HEK293T (cell line): Measurements from ENCODE around the gene PDGFA.

Experiments
- BHLHE40 ChIP-seq: fragments of 450-650 bp; IDR thresholded peaks from 2 replicates; pipeline ENCODE4 v1.6.1; 2016; ENCODE audit warnings: mild to moderate bottlenecking, moderate library complexity, borderline replicate concordance
- CTBP1 ChIP-seq: fragments of 450-650 bp; IDR thresholded peaks from 2 replicates; pipeline ENCODE4 v1.6.1; 2016; ENCODE audit warnings: borderline replicate concordance
- FOXA1 ChIP-seq: fragments of 450-650 bp; IDR thresholded peaks from 2 replicates; pipeline ENCODE4 v1.6.1; 2016; ENCODE audit warnings: mild to moderate bottlenecking
- FOXK2 ChIP-seq: fragments of 450-650 bp; IDR thresholded peaks from 2 replicates; pipeline ENCODE4 v1.6.1; 2016; ENCODE audit warnings: mild to moderate bottlenecking
- FOXM1 ChIP-seq: fragments of 450-650 bp; IDR thresholded peaks from 2 replicates; pipeline ENCODE4 v1.6.1; 2017; ENCODE audit warnings: mild to moderate bottlenecking, borderline replicate concordance
- NFRKB ChIP-seq: fragments of 450-650 bp; IDR thresholded peaks from 2 replicates; pipeline ENCODE4 v1.6.1; 2016; ENCODE audit warnings: mild to moderate bottlenecking, moderate library complexity
- SP1 ChIP-seq: fragments of 450-650 bp; IDR thresholded peaks from 2 replicates; pipeline ENCODE4 v1.6.1; 2017
- SUZ12 ChIP-seq: fragments of 450-650 bp; IDR thresholded peaks from 2 replicates; pipeline ENCODE4 v1.6.1; 2016; ENCODE audit warnings: mild to moderate bottlenecking
- TARDBP ChIP-seq: fragments of 450-650 bp; IDR thresholded peaks from 2 replicates; pipeline ENCODE4 v1.6.1; 2016
- TF ChIP-seq, protein P1 (sequence below): fragments of 450-650 bp; IDR thresholded peaks from 2 replicates; pipeline ENCODE4 v1.6.1; 2016

DNA sequence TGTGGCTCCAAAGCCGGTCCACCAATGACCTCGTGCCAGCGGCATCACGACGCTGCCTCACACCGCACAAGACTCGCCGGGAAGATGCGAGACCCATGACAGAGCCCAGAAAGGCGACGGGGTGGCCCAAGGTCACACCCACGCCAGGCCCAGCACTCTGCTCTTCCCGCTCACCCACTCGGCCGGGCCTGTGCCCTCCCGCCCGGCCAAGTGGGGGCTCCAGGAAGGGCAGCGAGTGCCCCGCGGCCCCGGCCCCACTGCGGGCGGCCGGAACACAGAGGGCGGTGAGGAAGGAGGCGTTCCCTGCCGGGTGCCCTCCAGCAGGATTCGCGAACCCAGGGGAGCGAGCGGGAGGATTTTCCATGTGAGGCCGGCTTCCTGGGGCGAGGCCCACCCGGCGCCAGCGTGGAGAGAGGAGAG lies 56.3 kb downstream of the PDGFA start:
- TF ChIP-seq FOXM1 (no peak), FOXA1 (no peak), NFRKB (no peak), BHLHE40 (no peak), CTBP1 (no peak), SP1 (no peak), TARDBP (no peak), SUZ12 (no peak), FOXK2 (no peak)
- TF ChIP-seq, protein P1, sequence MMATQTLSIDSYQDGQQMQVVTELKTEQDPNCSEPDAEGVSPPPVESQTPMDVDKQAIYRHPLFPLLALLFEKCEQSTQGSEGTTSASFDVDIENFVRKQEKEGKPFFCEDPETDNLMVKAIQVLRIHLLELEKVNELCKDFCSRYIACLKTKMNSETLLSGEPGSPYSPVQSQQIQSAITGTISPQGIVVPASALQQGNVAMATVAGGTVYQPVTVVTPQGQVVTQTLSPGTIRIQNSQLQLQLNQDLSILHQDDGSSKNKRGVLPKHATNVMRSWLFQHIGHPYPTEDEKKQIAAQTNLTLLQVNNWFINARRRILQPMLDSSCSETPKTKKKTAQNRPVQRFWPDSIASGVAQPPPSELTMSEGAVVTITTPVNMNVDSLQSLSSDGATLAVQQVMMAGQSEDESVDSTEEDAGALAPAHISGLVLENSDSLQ, result no peak
